HEK293 (cell line): ENCODE measurements around the gene NACA2.

ENCODE experiments used
- GLIS1 ChIP-seq: fragments of 450-650 bp; formaldehyde crosslinking; IDR thresholded peaks from 2 replicates; pipeline ENCODE4 v1.5.1; 2016; ENCODE audit warnings: missing biosample characterization, missing genetic modification characterization
- RBAK ChIP-seq: fragments of 450-650 bp; formaldehyde crosslinking; IDR thresholded peaks from 2 replicates; pipeline ENCODE4 v1.5.1; 2016; ENCODE audit warnings: missing biosample characterization, missing genetic modification characterization
- ZFP37 ChIP-seq: fragments of 450-650 bp; formaldehyde crosslinking; IDR thresholded peaks from 2 replicates; pipeline ENCODE4 v1.5.1; 2016; ENCODE audit warnings: missing biosample characterization, missing genetic modification characterization
- TF ChIP-seq, protein P1 (sequence below): fragments of 450-650 bp; formaldehyde crosslinking; IDR thresholded peaks from 2 replicates; pipeline ENCODE4 v1.5.1; 2016; ENCODE audit warnings: missing biosample characterization, missing genetic modification characterization
- TF ChIP-seq, protein P2 (sequence below): fragments of 450-650 bp; formaldehyde crosslinking; IDR thresholded peaks from 2 replicates; pipeline ENCODE4 v1.5.1; 2016; ENCODE audit warnings: missing biosample characterization, missing genetic modification characterization, low read depth
- TF ChIP-seq, protein P3 (sequence below): fragments of 450-650 bp; formaldehyde crosslinking; IDR thresholded peaks from 2 replicates; pipeline ENCODE4 v1.5.1; 2016; ENCODE audit warnings: missing biosample characterization, missing genetic modification characterization, borderline replicate concordance

DNA sequence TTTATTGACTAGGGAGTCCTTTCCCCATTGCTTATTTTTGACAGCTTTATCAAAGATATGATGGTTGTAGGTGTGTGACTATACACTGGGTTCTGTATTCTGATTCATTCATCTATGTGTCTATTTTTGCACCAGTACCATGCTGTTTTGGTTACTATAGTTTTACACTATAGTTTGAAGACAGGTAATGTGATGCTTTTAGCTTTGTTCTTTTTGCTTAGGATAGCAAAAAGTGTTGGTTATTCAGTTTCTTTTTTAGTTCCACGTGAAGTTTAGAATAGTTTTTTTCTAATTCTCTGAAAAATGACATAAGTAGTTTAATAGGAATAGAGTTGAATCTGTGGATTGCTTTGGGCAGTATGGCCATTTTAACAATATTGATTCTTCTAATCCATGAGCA, 50.1 kb downstream of the NACA2 start:
- TF ChIP-seq, protein P1, sequence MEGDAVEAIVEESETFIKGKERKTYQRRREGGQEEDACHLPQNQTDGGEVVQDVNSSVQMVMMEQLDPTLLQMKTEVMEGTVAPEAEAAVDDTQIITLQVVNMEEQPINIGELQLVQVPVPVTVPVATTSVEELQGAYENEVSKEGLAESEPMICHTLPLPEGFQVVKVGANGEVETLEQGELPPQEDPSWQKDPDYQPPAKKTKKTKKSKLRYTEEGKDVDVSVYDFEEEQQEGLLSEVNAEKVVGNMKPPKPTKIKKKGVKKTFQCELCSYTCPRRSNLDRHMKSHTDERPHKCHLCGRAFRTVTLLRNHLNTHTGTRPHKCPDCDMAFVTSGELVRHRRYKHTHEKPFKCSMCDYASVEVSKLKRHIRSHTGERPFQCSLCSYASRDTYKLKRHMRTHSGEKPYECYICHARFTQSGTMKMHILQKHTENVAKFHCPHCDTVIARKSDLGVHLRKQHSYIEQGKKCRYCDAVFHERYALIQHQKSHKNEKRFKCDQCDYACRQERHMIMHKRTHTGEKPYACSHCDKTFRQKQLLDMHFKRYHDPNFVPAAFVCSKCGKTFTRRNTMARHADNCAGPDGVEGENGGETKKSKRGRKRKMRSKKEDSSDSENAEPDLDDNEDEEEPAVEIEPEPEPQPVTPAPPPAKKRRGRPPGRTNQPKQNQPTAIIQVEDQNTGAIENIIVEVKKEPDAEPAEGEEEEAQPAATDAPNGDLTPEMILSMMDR (tag by site-specific recombination), result no peak
- TF ChIP-seq ZFP37 (no peak), RBAK (tag by site-specific recombination) (no peak), GLIS1 (tag by site-specific recombination) (no peak)
- TF ChIP-seq, protein P2, sequence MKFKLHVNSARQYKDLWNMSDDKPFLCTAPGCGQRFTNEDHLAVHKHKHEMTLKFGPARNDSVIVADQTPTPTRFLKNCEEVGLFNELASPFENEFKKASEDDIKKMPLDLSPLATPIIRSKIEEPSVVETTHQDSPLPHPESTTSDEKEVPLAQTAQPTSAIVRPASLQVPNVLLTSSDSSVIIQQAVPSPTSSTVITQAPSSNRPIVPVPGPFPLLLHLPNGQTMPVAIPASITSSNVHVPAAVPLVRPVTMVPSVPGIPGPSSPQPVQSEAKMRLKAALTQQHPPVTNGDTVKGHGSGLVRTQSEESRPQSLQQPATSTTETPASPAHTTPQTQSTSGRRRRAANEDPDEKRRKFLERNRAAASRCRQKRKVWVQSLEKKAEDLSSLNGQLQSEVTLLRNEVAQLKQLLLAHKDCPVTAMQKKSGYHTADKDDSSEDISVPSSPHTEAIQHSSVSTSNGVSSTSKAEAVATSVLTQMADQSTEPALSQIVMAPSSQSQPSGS (tag by site-specific recombination), result no peak
- TF ChIP-seq, protein P3, sequence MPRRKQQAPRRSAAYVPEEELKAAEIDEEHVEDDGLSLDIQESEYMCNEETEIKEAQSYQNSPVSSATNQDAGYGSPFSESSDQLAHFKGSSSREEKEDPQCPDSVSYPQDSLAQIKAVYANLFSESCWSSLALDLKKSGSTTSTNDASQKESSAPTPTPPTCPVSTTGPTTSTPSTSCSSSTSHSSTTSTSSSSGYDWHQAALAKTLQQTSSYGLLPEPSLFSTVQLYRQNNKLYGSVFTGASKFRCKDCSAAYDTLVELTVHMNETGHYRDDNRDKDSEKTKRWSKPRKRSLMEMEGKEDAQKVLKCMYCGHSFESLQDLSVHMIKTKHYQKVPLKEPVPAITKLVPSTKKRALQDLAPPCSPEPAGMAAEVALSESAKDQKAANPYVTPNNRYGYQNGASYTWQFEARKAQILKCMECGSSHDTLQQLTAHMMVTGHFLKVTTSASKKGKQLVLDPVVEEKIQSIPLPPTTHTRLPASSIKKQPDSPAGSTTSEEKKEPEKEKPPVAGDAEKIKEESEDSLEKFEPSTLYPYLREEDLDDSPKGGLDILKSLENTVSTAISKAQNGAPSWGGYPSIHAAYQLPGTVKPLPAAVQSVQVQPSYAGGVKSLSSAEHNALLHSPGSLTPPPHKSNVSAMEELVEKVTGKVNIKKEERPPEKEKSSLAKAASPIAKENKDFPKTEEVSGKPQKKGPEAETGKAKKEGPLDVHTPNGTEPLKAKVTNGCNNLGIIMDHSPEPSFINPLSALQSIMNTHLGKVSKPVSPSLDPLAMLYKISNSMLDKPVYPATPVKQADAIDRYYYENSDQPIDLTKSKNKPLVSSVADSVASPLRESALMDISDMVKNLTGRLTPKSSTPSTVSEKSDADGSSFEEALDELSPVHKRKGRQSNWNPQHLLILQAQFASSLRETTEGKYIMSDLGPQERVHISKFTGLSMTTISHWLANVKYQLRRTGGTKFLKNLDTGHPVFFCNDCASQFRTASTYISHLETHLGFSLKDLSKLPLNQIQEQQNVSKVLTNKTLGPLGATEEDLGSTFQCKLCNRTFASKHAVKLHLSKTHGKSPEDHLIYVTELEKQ, result no peak
